ENCODE results near the gene PPOX.

DNA sequence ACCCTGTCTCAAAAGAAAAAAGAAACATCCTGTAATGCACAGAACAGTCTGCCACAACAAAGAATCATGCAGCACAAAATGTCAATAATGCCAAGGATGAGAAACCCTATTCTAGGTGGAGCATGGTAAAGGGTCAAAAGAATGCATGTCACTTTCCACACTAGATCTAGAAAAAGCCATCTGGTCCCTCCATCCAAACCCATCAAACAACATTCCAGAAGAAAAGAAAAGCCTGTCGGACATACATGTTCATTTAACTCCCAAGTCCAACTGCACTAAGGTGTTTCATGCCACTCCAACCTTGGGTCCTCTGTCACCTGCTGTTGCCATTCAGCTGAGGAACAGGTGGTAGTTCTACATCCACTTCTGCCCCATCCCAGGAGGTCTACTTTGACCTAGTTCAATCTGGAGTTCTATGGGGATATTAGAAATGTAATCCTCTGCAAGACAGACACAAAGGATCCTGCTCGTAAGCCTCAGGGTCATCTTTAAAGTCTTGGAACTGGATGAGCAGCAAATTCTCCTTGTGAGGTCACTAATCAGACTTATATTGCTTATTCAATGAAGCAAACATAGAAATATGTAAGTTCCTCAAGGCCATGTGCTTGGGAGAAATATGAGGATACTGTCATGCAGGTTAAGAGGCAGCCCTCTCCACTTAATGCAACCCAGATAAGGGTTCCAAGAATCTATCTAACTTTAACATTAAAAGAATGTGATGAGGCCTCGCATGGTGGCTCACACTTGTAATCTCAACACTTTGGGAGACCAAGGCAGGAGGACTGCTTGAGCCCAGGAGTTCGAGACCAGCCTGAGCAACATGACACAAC lies 37.4 kb upstream of the PPOX start:
- TF ChIP-seq EZH2 (IDR thresholded peaks at IDR 0.05; ENCODE audit: borderline replicate concordance, low read length) = no peak
- TF ChIP-seq, protein P1, sequence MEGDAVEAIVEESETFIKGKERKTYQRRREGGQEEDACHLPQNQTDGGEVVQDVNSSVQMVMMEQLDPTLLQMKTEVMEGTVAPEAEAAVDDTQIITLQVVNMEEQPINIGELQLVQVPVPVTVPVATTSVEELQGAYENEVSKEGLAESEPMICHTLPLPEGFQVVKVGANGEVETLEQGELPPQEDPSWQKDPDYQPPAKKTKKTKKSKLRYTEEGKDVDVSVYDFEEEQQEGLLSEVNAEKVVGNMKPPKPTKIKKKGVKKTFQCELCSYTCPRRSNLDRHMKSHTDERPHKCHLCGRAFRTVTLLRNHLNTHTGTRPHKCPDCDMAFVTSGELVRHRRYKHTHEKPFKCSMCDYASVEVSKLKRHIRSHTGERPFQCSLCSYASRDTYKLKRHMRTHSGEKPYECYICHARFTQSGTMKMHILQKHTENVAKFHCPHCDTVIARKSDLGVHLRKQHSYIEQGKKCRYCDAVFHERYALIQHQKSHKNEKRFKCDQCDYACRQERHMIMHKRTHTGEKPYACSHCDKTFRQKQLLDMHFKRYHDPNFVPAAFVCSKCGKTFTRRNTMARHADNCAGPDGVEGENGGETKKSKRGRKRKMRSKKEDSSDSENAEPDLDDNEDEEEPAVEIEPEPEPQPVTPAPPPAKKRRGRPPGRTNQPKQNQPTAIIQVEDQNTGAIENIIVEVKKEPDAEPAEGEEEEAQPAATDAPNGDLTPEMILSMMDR (conservative IDR thresholded peaks at IDR 0.05 in 1 of 2, IDR thresholded peaks at IDR 0.05 in 1 of 2; ENCODE audit: extremely low read depth in 1 of 2, insufficient read depth in 1 of 2, low read depth in 1 of 2, low read length in 2 of 2) = no peak

Data from mammary epithelial cell (primary cell).